Psoas muscle (tissue), 8 donors: ENCODE measurements around the gene SLITRK4. TPM values are rescaled to one million over a fixed set of nuclear protein-coding genes. Genes with fewer than 3 reads are reported as not detected.

ENCODE experiments used
- ATAC-seq, 4 donors: fragments of 200-7000 bp; cut with Tn5 transposase; one replicate each; pipeline ENCODE4 v1.9.1; 2020; ENCODE audit warnings: moderate library complexity in 3 of 4, mild to moderate bottlenecking in 2 of 4
- DNase-seq, 2 donors: peaks; one replicate each; pipeline ENCODE4 v3.0.0-alpha.2; 2020
- H3K27ac ChIP-seq: fragments of 200-600 bp; one replicate; pipeline ENCODE4 v1.8.0; 2022
- H3K27me3 ChIP-seq, 3 donors: fragments of 200-600 bp in 1 of 3; one replicate each; pipeline versions ENCODE4 v1.6.1 to v1.8.0; 2013 to 2022; ENCODE audit warnings: low read length in 2 of 3, mild to moderate bottlenecking in 2 of 3, moderate library complexity in 1 of 3; ENCODE audit not compliant: insufficient read depth in 3 of 3
- H3K36me3 ChIP-seq, 2 donors: fragments of 200-600 bp in 1 of 2; one replicate each; pipeline versions ENCODE4 v1.6.1 to v1.8.0; 2013 to 2022; ENCODE audit warnings: low read depth in 1 of 2, mild to moderate bottlenecking in 1 of 2, moderate library complexity in 1 of 2; ENCODE audit not compliant: insufficient read depth in 1 of 2
- H3K4me1 ChIP-seq: fragments of 200-600 bp; one replicate; pipeline ENCODE4 v1.8.0; 2022
- H3K4me3 ChIP-seq: fragments of 200-600 bp; one replicate; pipeline ENCODE4 v1.8.0; 2022; ENCODE audit warnings: mild to moderate bottlenecking
- H3K9me3 ChIP-seq: fragments of 200-600 bp; one replicate; pipeline ENCODE4 v1.8.0; 2022
- CTCF ChIP-seq: fragments of 200-600 bp; IDR thresholded peaks from one replicate; pipeline ENCODE4 v1.8.0; 2022; ENCODE audit warnings: antibody characterized with exemption
- WGBS, 3 donors: extraction: QIAGEN DNeasy Blood & Tissue Kit; methylation state at CpG; one replicate each; pipeline versions ENCODE4 v1.1.6 to v1.1.7; 2013; 5-methylcytosine and 5-hydroxymethylcytosine counted together
- intact Hi-C, 2 donors: fragments of 100-400 bp; cut with DNase I; formaldehyde crosslinking; loops; one replicate each; pipeline versions ENCODE4 v1.11.0 to v1.14.2; 2022
- polyA plus RNA-seq, 3 donors: library from polyadenylated mRNA; stranded (reverse); fragments of 200-250 nt; gene quantifications; one replicate each; pipeline ENCODE4 v1.2.3, GENCODE V29; 2013
- total RNA-seq, 4 donors: library from RNA; stranded (reverse); fragmentation: NEBNext Ultra II Directional in 2 of 4; extraction: Animal tissue kit (Norgen Biotek cat#: 25700) in 2 of 4; gene quantifications; one replicate each; pipeline versions ENCODE4 v1.2.1 to v1.2.4, GENCODE V29; 2021 to 2023
- donor health status: healthy with polysubstance abuse.
- donor health status: DM: no; HTN: no; CAD: no; lungs with moderate emphysema.
- donor health status: Bipolar disorder and iron deficiency.
- donor health status: healthy.
- donor health status: DM: yes; HTN: yes; CAD: no.
- donor health status: DM: no; HTN: no; CAD: no.
- donor health status: DM: no; HTN: no; CAD: no.
- donor health status: DM: yes; HTN: yes; CAD: no.

Gene SLITRK4
- total and polyA plus RNA-seq, 7 donors = 0.13 to 39.2 (median 14.2) TPM

- peaks cover 0 to 19% (median 2%) of the 10 kb centered on the region in 3 donors for H3K27me3 ChIP-seq
- H3K36me3 ChIP-seq = no peaks in the 10 kb centered on the region
- intact Hi-C loops = no loop called here
- ATAC-seq (no peak), DNase-seq (no peak)
- TF ChIP-seq CTCF = no peak
- no peaks in the 10 kb centered on the region for H3K9me3 ChIP-seq
- H3K4me1 ChIP-seq = no peaks in the 10 kb centered on the region
- 56 to 67% (median 63%) methylated on average over 2 of the region's 2 CpGs for WGBS, 3 donors
- no peak overlapping the region for H3K4me3 ChIP-seq
- H3K27ac ChIP-seq = no peak overlapping the region
Measured at GRCh38 chrX:143636831-143637230, 930 bp upstream of the SLITRK4 start.

GRCh38 chrX:143634663-143635455 lies 1.0 kb downstream of the SLITRK4 start:
- intact Hi-C loops = no loop called here
- Histone ChIP-seq H3K27ac (peak overlapping the region; percentile 68), H3K4me1 (no peaks in the 10 kb centered on the region), H3K36me3 (no peaks in the 10 kb centered on the region), H3K27me3 (peaks cover 2 to 19% (median 2%) of the 10 kb centered on the region in 3 donors), H3K9me3 (no peaks in the 10 kb centered on the region), H3K4me3 (peak overlapping the region; percentile 64)
- TF ChIP-seq CTCF = no peak
- DNase-seq = no peak
- ATAC-seq = peak; percentile 56 to 67 (median 65)
- WGBS, 3 donors = 2 to 40% (median 2%) methylated on average over 10 to 66 of the region's 67 CpGs

- TF ChIP-seq CTCF = no peak
- Histone ChIP-seq H3K4me3 (peak overlapping the region; percentile 64), H3K27me3 (peaks cover 2 to 19% (median 2%) of the 10 kb centered on the region in 3 donors), H3K9me3 (no peaks in the 10 kb centered on the region), H3K36me3 (no peaks in the 10 kb centered on the region), H3K27ac (peak overlapping the region; percentile 68), H3K4me1 (no peaks in the 10 kb centered on the region)
- ATAC-seq (peak; percentile 34 to 75 (median 58)), DNase-seq (peak; percentile 16 to 47)
- intact Hi-C loops = no loop called here
- WGBS, 3 donors = 0 to 31% (median 1%) methylated on average over 13 to 26 of the region's 26 CpGs
Measured at GRCh38 chrX:143634309-143634662, 1.6 kb downstream of the SLITRK4 start.

GRCh38 chrX:143633461-143634308 lies 2.2 kb downstream of the SLITRK4 start:
- intact Hi-C loops = no loop called here
- peak overlapping the region; percentile 68 for H3K27ac ChIP-seq
- no peak for TF ChIP-seq CTCF
- whole genome bisulfite sequencing, 3 donors = 0 to 29% (median 1%) methylated on average over 22 to 64 of the region's 64 CpGs
- no peaks in the 10 kb centered on the region for H3K9me3 ChIP-seq
- no peaks in the 10 kb centered on the region for H3K36me3 ChIP-seq
- peaks cover 2 to 19% (median 2%) of the 10 kb centered on the region in 3 donors for H3K27me3 ChIP-seq
- DNase-seq = peak in 1 of 2 donors; percentile 53
- peak overlapping the region; percentile 64 for H3K4me3 ChIP-seq
- peak; percentile 39 to 61 (median 46) for ATAC-seq
- H3K4me1 ChIP-seq = no peaks in the 10 kb centered on the region
